Measurements from ENCODE around the gene TMEM178A. TPM values are rescaled to one million over a fixed set of nuclear protein-coding genes. Genes with fewer than 3 reads are reported as not detected.

TMEM178A gene
- total RNA-seq, 1 experiment from 2014 or later: 7.5 TPM

- TF ChIP-seq CTCF (conservative IDR thresholded peaks at IDR 0.05): no peak
- Mint-ChIP-seq H3K9me3 (no peaks in the 10 kb centered on the region), H3K4me1 (peaks cover 29 to 30% of the 10 kb centered on the region in 2 experiments), H3K27ac (no peak overlapping the region), H3K36me3 (ENCODE audit: insufficient read depth in 1 of 3, low read depth in 3 of 3) (peaks cover 0 to 3% (median 0%) of the 10 kb centered on the region in 3 experiments; a peak in 1 of 7 replicates), H3K4me3 (no peak overlapping the region), H3K27me3 (ENCODE audit: low read depth) (no peaks in the 10 kb centered on the region)
- no peak overlapping the region for H3K4ac ChIP-seq (ENCODE audit: low read depth, low read length)
- WGBS (ENCODE audit: extremely low coverage, insufficient read length, low lambda C conversion rate): no CpG with 5 or more reads among the region's 1 CpG
- H3K9ac ChIP-seq (ENCODE audit: extremely low read depth, insufficient read length, low read length): no peak overlapping the region
- H3K4me2 ChIP-seq (ENCODE audit: insufficient read depth, insufficient read length, low read length): no peak overlapping the region
- no peaks in the 10 kb centered on the region for H3K27me3 ChIP-seq (ENCODE audit: insufficient read depth, low read length)
- H3K23me2 ChIP-seq (ENCODE audit: insufficient read length, low read depth, low read length, poor library complexity, severe bottlenecking): no peaks in the 10 kb centered on the region
- H3K79me1 ChIP-seq (ENCODE audit: insufficient read depth, low read depth, low read length, poor library complexity, severe bottlenecking): no peaks in the 10 kb centered on the region
- no peaks in the 10 kb centered on the region for H3K9me3 ChIP-seq (ENCODE audit: control insufficient read depth, low read depth, low read length)
- no peak overlapping the region for H4K91ac ChIP-seq (ENCODE audit: insufficient read length, low read depth, low read length)
- peaks cover 14% of the 10 kb centered on the region; the same call in 1 of the 2 replicates for H3K4me1 ChIP-seq (ENCODE audit: insufficient read depth, low read length)
- no peak overlapping the region for H2BK12ac ChIP-seq (ENCODE audit: insufficient read length, low read depth, low read length)
- H3K56ac ChIP-seq (ENCODE audit: insufficient read length, low read depth, low read length): no peak overlapping the region
- no peak overlapping the region for H3T11ph ChIP-seq (ENCODE audit: low read length)
- H3K18ac ChIP-seq (ENCODE audit: insufficient read length, low read depth, low read length): no peak overlapping the region
- H3K79me2 ChIP-seq (ENCODE audit: insufficient read depth, low read length): no peaks in the 10 kb centered on the region
- H2BK15ac ChIP-seq (ENCODE audit: low read depth, low read length): no peak overlapping the region
- no peak overlapping the region for H2BK5ac ChIP-seq (ENCODE audit: insufficient read length, low read length)
- H2AFZ ChIP-seq (ENCODE audit: low read length): no peak overlapping the region
- no peak for DNase-seq
- no peak overlapping the region for H4K5ac ChIP-seq (ENCODE audit: insufficient read length, low read depth, low read length)
- no peak overlapping the region for H3K14ac ChIP-seq (ENCODE audit: insufficient read depth, low read length)
- H4K8ac ChIP-seq (replicated peaks; ENCODE audit: insufficient read length, low read depth, low read length): no peak overlapping the region
- no peak overlapping the region for H2BK20ac ChIP-seq (ENCODE audit: low read depth, low read length, poor library complexity, severe bottlenecking)
- H2AK5ac ChIP-seq (ENCODE audit: insufficient read length, low read length): no peak overlapping the region
- no peak overlapping the region for H2BK120ac ChIP-seq (ENCODE audit: low read depth, low read length, poor library complexity, severe bottlenecking)
- no peaks in the 10 kb centered on the region for H4K20me1 ChIP-seq (ENCODE audit: control insufficient read depth, insufficient read depth, insufficient read length)
- no peak overlapping the region for H3K23ac ChIP-seq (ENCODE audit: insufficient read length, low read depth, low read length)
- H3K27ac ChIP-seq (ENCODE audit: insufficient read length, low read depth, low read length): no peak overlapping the region
Observed at GRCh38 chr2:39646267-39646666, 19.4 kb upstream of the TMEM178A start.

Data from H9 (cell line).